ENCODE results near the gene KIAA0825.

The KIAA0825 gene

GRCh38 chr5:94508461-94509148, 109.8 kb downstream of the KIAA0825 start:
- Histone ChIP-seq H3K4me1 (ENCODE audit: control extremely low read depth in 1 of 4, control insufficient read depth in 4 of 4, insufficient read depth in 4 of 4, low read length in 3 of 4) (peaks cover 0 to 10% (median 4%) of the 10 kb centered on the region in 4 experiments), H3K27me3 (replicated peaks in 2 of 5; ENCODE audit: control insufficient read depth in 4 of 5, insufficient read depth in 5 of 5, low read length in 4 of 5) (no peaks in the 10 kb centered on the region), H3K4me3 (ENCODE audit: control insufficient read depth in 1 of 7, extremely low read depth in 1 of 7, insufficient read depth in 4 of 7, low read depth in 2 of 7, low read length in 6 of 7) (peak overlapping the region in 1 of 7 experiments; percentile 13), H3K9me3 (ENCODE audit: control extremely low read depth in 1 of 5, control insufficient read depth in 4 of 5, insufficient read depth in 2 of 5, low read depth in 1 of 5, low read length in 4 of 5) (no peaks in the 10 kb centered on the region), H3K36me3 (ENCODE audit: control insufficient read depth in 4 of 4, insufficient read depth in 4 of 4, low read length in 3 of 4) (no peaks in the 10 kb centered on the region), H3K27ac (ENCODE audit: insufficient read depth in 1 of 2, low read depth in 1 of 2, low read length in 2 of 2, poor library complexity in 1 of 2, severe bottlenecking in 2 of 2) (no peak overlapping the region)
- DNase-seq, result no peak
- CTCF ChIA-PET, result interaction anchor here (1.1 to 1.5 kb wide), 2 partner anchors 12 to 16 kb away, joined by 3 read pairs; no protein-coding TSS in a partner anchor
- WGBS (ENCODE audit: insufficient coverage), result 63% methylated on average over 3 of the region's 4 CpGs
- POLR2A ChIA-PET, result no interaction called here

- CTCF ChIA-PET, result no interaction called here
- no peaks in the 10 kb centered on the region for H3K9me3 ChIP-seq (ENCODE audit: control extremely low read depth in 1 of 5, control insufficient read depth in 4 of 5, insufficient read depth in 2 of 5, low read depth in 1 of 5, low read length in 4 of 5)
- POLR2A ChIA-PET, result no interaction called here
- H3K36me3 ChIP-seq (ENCODE audit: control insufficient read depth in 4 of 4, insufficient read depth in 4 of 4, low read length in 3 of 4), result no peaks in the 10 kb centered on the region
- no peak for DNase-seq
- no peak overlapping the region for H3K4me3 ChIP-seq (ENCODE audit: control insufficient read depth in 1 of 7, extremely low read depth in 1 of 7, insufficient read depth in 4 of 7, low read depth in 2 of 7, low read length in 6 of 7)
- H3K4me1 ChIP-seq (ENCODE audit: control extremely low read depth in 1 of 4, control insufficient read depth in 4 of 4, insufficient read depth in 4 of 4, low read length in 3 of 4), result peaks cover 0 to 9% (median 4%) of the 10 kb centered on the region in 4 experiments
- H3K27ac ChIP-seq (ENCODE audit: insufficient read depth in 1 of 2, low read depth in 1 of 2, low read length in 2 of 2, poor library complexity in 1 of 2, severe bottlenecking in 2 of 2), result no peak overlapping the region
- WGBS (ENCODE audit: insufficient coverage), result 80% methylated on average over 2 of the region's 3 CpGs
- no peaks in the 10 kb centered on the region for H3K27me3 ChIP-seq (replicated peaks in 2 of 5; ENCODE audit: control insufficient read depth in 4 of 5, insufficient read depth in 5 of 5, low read length in 4 of 5)
Observed at GRCh38 chr5:94505327-94506068, 112.9 kb downstream of the KIAA0825 start.

GRCh38 chr5:94503677-94504076, 114.7 kb downstream of the KIAA0825 start:
- CTCF ChIA-PET, result interaction anchor here (0.6 to 1.0 kb wide), 2 partner anchors 16 to 21 kb away, joined by 3 read pairs; no protein-coding TSS in a partner anchor
- H3K9me3 ChIP-seq (ENCODE audit: control extremely low read depth in 1 of 5, control insufficient read depth in 4 of 5, insufficient read depth in 2 of 5, low read depth in 1 of 5, low read length in 4 of 5), result no peaks in the 10 kb centered on the region
- H3K4me1 ChIP-seq (ENCODE audit: control extremely low read depth in 1 of 4, control insufficient read depth in 4 of 4, insufficient read depth in 4 of 4, low read length in 3 of 4), result peaks cover 0 to 4% (median 2%) of the 10 kb centered on the region in 4 experiments
- no peak overlapping the region for H3K4me3 ChIP-seq (ENCODE audit: control insufficient read depth in 1 of 7, extremely low read depth in 1 of 7, insufficient read depth in 4 of 7, low read depth in 2 of 7, low read length in 6 of 7)
- POLR2A ChIA-PET, result no interaction called here
- no CpG with 5 or more reads among the region's 1 CpG for WGBS (ENCODE audit: insufficient coverage)
- H3K27ac ChIP-seq (ENCODE audit: insufficient read depth in 1 of 2, low read depth in 1 of 2, low read length in 2 of 2, poor library complexity in 1 of 2, severe bottlenecking in 2 of 2), result no peak overlapping the region
- H3K27me3 ChIP-seq (replicated peaks in 2 of 5; ENCODE audit: control insufficient read depth in 4 of 5, insufficient read depth in 5 of 5, low read length in 4 of 5), result no peaks in the 10 kb centered on the region
- H3K36me3 ChIP-seq (ENCODE audit: control insufficient read depth in 4 of 4, insufficient read depth in 4 of 4, low read length in 3 of 4), result no peaks in the 10 kb centered on the region
- no peak for DNase-seq

GRCh38 chr5:94501365-94501764, 117.0 kb downstream of the KIAA0825 start:
- no CpG with 5 or more reads among the region's 1 CpG for WGBS (ENCODE audit: insufficient coverage)
- no peak overlapping the region for H3K4me3 ChIP-seq (ENCODE audit: control insufficient read depth in 1 of 7, extremely low read depth in 1 of 7, insufficient read depth in 4 of 7, low read depth in 2 of 7, low read length in 6 of 7)
- H3K36me3 ChIP-seq (ENCODE audit: control insufficient read depth in 4 of 4, insufficient read depth in 4 of 4, low read length in 3 of 4), result no peaks in the 10 kb centered on the region
- ChIA-PET POLR2A (no interaction called here), CTCF (no interaction called here)
- H3K4me1 ChIP-seq (ENCODE audit: control extremely low read depth in 1 of 4, control insufficient read depth in 4 of 4, insufficient read depth in 4 of 4, low read length in 3 of 4), result no peaks in the 10 kb centered on the region
- DNase-seq, result no peak
- no peaks in the 10 kb centered on the region for H3K9me3 ChIP-seq (ENCODE audit: control extremely low read depth in 1 of 5, control insufficient read depth in 4 of 5, insufficient read depth in 2 of 5, low read depth in 1 of 5, low read length in 4 of 5)
- H3K27me3 ChIP-seq (replicated peaks in 2 of 5; ENCODE audit: control insufficient read depth in 4 of 5, insufficient read depth in 5 of 5, low read length in 4 of 5), result no peaks in the 10 kb centered on the region
- no peak overlapping the region for H3K27ac ChIP-seq (ENCODE audit: insufficient read depth in 1 of 2, low read depth in 1 of 2, low read length in 2 of 2, poor library complexity in 1 of 2, severe bottlenecking in 2 of 2)

GRCh38 chr5:94499806-94500205, 118.6 kb downstream of the KIAA0825 start:
- 100% methylated on average over 3 of the region's 3 CpGs for WGBS (ENCODE audit: insufficient coverage)
- H3K36me3 ChIP-seq (ENCODE audit: control insufficient read depth in 4 of 4, insufficient read depth in 4 of 4, low read length in 3 of 4), result no peaks in the 10 kb centered on the region
- H3K27ac ChIP-seq (ENCODE audit: insufficient read depth in 1 of 2, low read depth in 1 of 2, low read length in 2 of 2, poor library complexity in 1 of 2, severe bottlenecking in 2 of 2), result no peak overlapping the region
- ChIA-PET CTCF (no interaction called here), POLR2A (no interaction called here)
- no peaks in the 10 kb centered on the region for H3K9me3 ChIP-seq (ENCODE audit: control extremely low read depth in 1 of 5, control insufficient read depth in 4 of 5, insufficient read depth in 2 of 5, low read depth in 1 of 5, low read length in 4 of 5)
- no peak for DNase-seq
- no peaks in the 10 kb centered on the region for H3K4me1 ChIP-seq (ENCODE audit: control extremely low read depth in 1 of 4, control insufficient read depth in 4 of 4, insufficient read depth in 4 of 4, low read length in 3 of 4)
- no peak overlapping the region for H3K4me3 ChIP-seq (ENCODE audit: control insufficient read depth in 1 of 7, extremely low read depth in 1 of 7, insufficient read depth in 4 of 7, low read depth in 2 of 7, low read length in 6 of 7)
- no peaks in the 10 kb centered on the region for H3K27me3 ChIP-seq (replicated peaks in 2 of 5; ENCODE audit: control insufficient read depth in 4 of 5, insufficient read depth in 5 of 5, low read length in 4 of 5)

DNA sequence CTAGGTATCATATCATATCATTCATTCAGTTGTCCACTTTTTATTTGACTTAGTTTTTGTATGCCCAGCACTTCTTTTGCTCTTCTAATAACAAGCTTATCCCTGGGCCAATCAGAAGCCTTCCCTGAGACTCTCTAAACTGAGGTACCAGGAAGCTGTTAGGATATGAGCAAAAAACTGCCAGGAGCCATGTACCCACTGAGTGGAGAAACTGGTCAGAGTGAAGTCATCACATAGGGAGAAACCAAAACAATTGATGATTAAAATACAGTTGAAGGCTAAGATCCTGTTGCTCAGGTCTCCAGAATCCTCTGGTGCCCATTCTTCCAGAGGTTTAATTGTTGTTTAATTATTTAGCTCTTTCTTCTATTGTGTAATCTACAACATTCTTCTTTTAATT, 120.2 kb downstream of the KIAA0825 start:
- Histone ChIP-seq H3K9me3 (ENCODE audit: control extremely low read depth in 1 of 5, control insufficient read depth in 4 of 5, insufficient read depth in 2 of 5, low read depth in 1 of 5, low read length in 4 of 5) (no peaks in the 10 kb centered on the region), H3K27ac (ENCODE audit: insufficient read depth in 1 of 2, low read depth in 1 of 2, low read length in 2 of 2, poor library complexity in 1 of 2, severe bottlenecking in 2 of 2) (no peak overlapping the region), H3K4me1 (ENCODE audit: control extremely low read depth in 1 of 4, control insufficient read depth in 4 of 4, insufficient read depth in 4 of 4, low read length in 3 of 4) (no peaks in the 10 kb centered on the region), H3K4me3 (ENCODE audit: control insufficient read depth in 1 of 7, extremely low read depth in 1 of 7, insufficient read depth in 4 of 7, low read depth in 2 of 7, low read length in 6 of 7) (no peak overlapping the region), H3K27me3 (replicated peaks in 2 of 5; ENCODE audit: control insufficient read depth in 4 of 5, insufficient read depth in 5 of 5, low read length in 4 of 5) (no peaks in the 10 kb centered on the region), H3K36me3 (ENCODE audit: control insufficient read depth in 4 of 4, insufficient read depth in 4 of 4, low read length in 3 of 4) (no peaks in the 10 kb centered on the region)
- ChIA-PET POLR2A (no interaction called here), CTCF (interaction anchor here (1.0 kb wide), 1 partner anchor 12 kb away, joined by 3 read pairs; no protein-coding TSS in a partner anchor)
- DNase-seq, result no peak

DNA sequence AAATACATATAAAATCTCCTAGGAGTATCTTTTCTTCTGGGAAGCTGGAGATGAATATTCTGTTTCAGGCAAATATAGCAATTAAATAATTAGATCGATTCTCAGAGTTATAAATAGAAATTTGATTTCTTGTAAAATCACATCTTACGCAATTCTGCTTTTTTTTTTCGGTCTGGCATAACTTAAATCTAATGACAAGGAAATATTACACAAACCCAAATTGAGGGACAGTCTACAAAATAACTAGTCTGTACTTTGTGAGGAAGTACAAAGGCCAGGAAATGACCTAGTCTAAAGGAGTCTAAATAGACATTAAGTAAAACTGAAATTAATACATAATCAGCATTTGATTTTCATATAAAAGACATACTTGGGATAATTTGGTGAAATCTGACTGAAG, 133.3 kb downstream of the KIAA0825 start:
- Histone ChIP-seq H3K4me3 (ENCODE audit: control insufficient read depth in 1 of 7, extremely low read depth in 1 of 7, insufficient read depth in 4 of 7, low read depth in 2 of 7, low read length in 6 of 7) (no peak overlapping the region), H3K27ac (ENCODE audit: insufficient read depth in 1 of 2, low read depth in 1 of 2, low read length in 2 of 2, poor library complexity in 1 of 2, severe bottlenecking in 2 of 2) (no peak overlapping the region), H3K36me3 (ENCODE audit: control insufficient read depth in 4 of 4, insufficient read depth in 4 of 4, low read length in 3 of 4) (no peaks in the 10 kb centered on the region), H3K4me1 (ENCODE audit: control extremely low read depth in 1 of 4, control insufficient read depth in 4 of 4, insufficient read depth in 4 of 4, low read length in 3 of 4) (peaks cover 0 to 3% (median 0%) of the 10 kb centered on the region in 4 experiments), H3K9me3 (ENCODE audit: control extremely low read depth in 1 of 5, control insufficient read depth in 4 of 5, insufficient read depth in 2 of 5, low read depth in 1 of 5, low read length in 4 of 5) (no peaks in the 10 kb centered on the region), H3K27me3 (replicated peaks in 2 of 5; ENCODE audit: control insufficient read depth in 4 of 5, insufficient read depth in 5 of 5, low read length in 4 of 5) (no peaks in the 10 kb centered on the region)
- DNase-seq, result no peak
- WGBS (ENCODE audit: insufficient coverage), result no CpG with 5 or more reads among the region's 3 CpGs
- ChIA-PET POLR2A (interaction anchor here (0.7 kb wide), 1 partner anchor 312 kb away, joined by 5 read pairs; no protein-coding TSS in a partner anchor), CTCF (interaction anchor here (1.4 kb wide), 1 partner anchor 297 kb away, joined by 3 read pairs; no protein-coding TSS in a partner anchor)
